ENCODE measurements around the gene PARD3B.

DNA sequence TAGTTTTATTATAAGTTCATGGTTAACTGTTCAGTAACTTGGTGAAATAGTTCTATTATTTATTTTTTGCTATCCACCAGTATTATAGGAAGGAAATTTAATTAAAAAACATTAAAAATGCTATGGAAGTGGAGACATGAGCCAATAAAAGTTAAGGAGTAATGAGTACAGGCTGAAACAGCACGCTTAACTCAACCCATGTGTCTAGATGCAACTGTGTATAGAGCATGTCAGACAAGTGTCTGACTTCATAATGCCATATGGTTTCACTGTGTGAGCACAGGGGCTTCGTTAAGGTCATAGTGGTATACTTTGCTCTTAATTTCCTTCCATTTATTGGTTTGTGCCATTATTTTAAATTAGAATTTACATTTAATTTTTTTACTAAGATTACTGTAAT is 570.2 kb downstream of the PARD3B start:
- TF ChIP-seq, protein P1, sequence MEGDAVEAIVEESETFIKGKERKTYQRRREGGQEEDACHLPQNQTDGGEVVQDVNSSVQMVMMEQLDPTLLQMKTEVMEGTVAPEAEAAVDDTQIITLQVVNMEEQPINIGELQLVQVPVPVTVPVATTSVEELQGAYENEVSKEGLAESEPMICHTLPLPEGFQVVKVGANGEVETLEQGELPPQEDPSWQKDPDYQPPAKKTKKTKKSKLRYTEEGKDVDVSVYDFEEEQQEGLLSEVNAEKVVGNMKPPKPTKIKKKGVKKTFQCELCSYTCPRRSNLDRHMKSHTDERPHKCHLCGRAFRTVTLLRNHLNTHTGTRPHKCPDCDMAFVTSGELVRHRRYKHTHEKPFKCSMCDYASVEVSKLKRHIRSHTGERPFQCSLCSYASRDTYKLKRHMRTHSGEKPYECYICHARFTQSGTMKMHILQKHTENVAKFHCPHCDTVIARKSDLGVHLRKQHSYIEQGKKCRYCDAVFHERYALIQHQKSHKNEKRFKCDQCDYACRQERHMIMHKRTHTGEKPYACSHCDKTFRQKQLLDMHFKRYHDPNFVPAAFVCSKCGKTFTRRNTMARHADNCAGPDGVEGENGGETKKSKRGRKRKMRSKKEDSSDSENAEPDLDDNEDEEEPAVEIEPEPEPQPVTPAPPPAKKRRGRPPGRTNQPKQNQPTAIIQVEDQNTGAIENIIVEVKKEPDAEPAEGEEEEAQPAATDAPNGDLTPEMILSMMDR (IDR thresholded peaks at IDR 0.05): no peak
- no peak for TF ChIP-seq EP300 (IDR thresholded peaks at IDR 0.05)
- no peak for TF ChIP-seq POLR2A (IDR thresholded peaks at IDR 0.05)
- no peak for TF ChIP-seq POLR2AphosphoS5 (IDR thresholded peaks at IDR 0.05)

Measured in stomach (tissue), 4 donors.